Hepatic stellate cell (primary cell): Measurements from ENCODE around the gene CERS6.
"Not testable (repeated sequence)": the region's sequence is repeated elsewhere in the genome, so short reads cannot be mapped to it uniquely, and the experiment has no call there.

ENCODE experiments used
- DNase-seq: peaks from one replicate; pipeline ENCODE4 v3.0.0; 2011; ENCODE audit warnings: low spot score

CERS6 gene

GRCh38 chr2:168641636-168642035, 185.6 kb downstream of the CERS6 start:
- no peak for DNase-seq

- DNase-seq = no peak
Measured at GRCh38 chr2:168642873-168643272, 186.8 kb downstream of the CERS6 start.

- DNase-seq = no peak
Measured at GRCh38 chr2:168643979-168644378, 187.9 kb downstream of the CERS6 start.

- no peak for DNase-seq
Measured at GRCh38 chr2:168645696-168646338, 189.7 kb downstream of the CERS6 start.

GRCh38 chr2:168649105-168649504, 193.0 kb downstream of the CERS6 start:
- DNase-seq = no peak

- no peak for DNase-seq
Measured at GRCh38 chr2:168649562-168649961, 193.5 kb downstream of the CERS6 start.

- DNase-seq = no peak
Measured at GRCh38 chr2:168650139-168650538, 194.1 kb downstream of the CERS6 start.

- DNase-seq = no peak
Measured at GRCh38 chr2:168650781-168651180, 194.7 kb downstream of the CERS6 start.

GRCh38 chr2:168652997-168653921, 197.2 kb downstream of the CERS6 start:
- no peak for DNase-seq

- no peak for DNase-seq
Measured at GRCh38 chr2:168654705-168655104, 198.6 kb downstream of the CERS6 start.

GRCh38 chr2:168655207-168655606, 199.1 kb downstream of the CERS6 start:
- no peak for DNase-seq

GRCh38 chr2:168657378-168657777, 201.3 kb downstream of the CERS6 start:
- DNase-seq = not testable (repeated sequence)

- no peak for DNase-seq
Measured at GRCh38 chr2:168658706-168659105, 202.6 kb downstream of the CERS6 start.

- no peak for DNase-seq
Measured at GRCh38 chr2:168660870-168661862, 205.1 kb downstream of the CERS6 start.

- no peak for DNase-seq
Measured at GRCh38 chr2:168661863-168662256, 205.8 kb downstream of the CERS6 start.

GRCh38 chr2:168662651-168663208, 206.7 kb downstream of the CERS6 start:
- no peak for DNase-seq

- DNase-seq = no peak
Measured at GRCh38 chr2:168663993-168664392, 207.9 kb downstream of the CERS6 start.

- not testable (repeated sequence) for DNase-seq
Measured at GRCh38 chr2:168664715-168665114, 208.6 kb downstream of the CERS6 start.

GRCh38 chr2:168666339-168666738, 210.3 kb downstream of the CERS6 start:
- no peak for DNase-seq

- no peak for DNase-seq
Measured at GRCh38 chr2:168667156-168667555, 211.1 kb downstream of the CERS6 start.

- DNase-seq = no peak
Measured at GRCh38 chr2:168669151-168669550, 213.1 kb downstream of the CERS6 start.

GRCh38 chr2:168670478-168670877, 214.4 kb downstream of the CERS6 start:
- no peak for DNase-seq
